ENCODE data around the gene SERINC1. TPM values are rescaled to one million over a fixed set of nuclear protein-coding genes. Genes with fewer than 3 reads are reported as not detected.
A peak's percentile ranks its signal among the peaks of the same experiment; 100 is the strongest.
"Not testable (repeated sequence)": the region's sequence is repeated elsewhere in the genome, so short reads cannot be mapped to it uniquely, and the experiment has no call there.

The SERINC1 gene
- 10 to 100 TPM; 61.0 to 63.1 TPM for total RNA-seq

DNA sequence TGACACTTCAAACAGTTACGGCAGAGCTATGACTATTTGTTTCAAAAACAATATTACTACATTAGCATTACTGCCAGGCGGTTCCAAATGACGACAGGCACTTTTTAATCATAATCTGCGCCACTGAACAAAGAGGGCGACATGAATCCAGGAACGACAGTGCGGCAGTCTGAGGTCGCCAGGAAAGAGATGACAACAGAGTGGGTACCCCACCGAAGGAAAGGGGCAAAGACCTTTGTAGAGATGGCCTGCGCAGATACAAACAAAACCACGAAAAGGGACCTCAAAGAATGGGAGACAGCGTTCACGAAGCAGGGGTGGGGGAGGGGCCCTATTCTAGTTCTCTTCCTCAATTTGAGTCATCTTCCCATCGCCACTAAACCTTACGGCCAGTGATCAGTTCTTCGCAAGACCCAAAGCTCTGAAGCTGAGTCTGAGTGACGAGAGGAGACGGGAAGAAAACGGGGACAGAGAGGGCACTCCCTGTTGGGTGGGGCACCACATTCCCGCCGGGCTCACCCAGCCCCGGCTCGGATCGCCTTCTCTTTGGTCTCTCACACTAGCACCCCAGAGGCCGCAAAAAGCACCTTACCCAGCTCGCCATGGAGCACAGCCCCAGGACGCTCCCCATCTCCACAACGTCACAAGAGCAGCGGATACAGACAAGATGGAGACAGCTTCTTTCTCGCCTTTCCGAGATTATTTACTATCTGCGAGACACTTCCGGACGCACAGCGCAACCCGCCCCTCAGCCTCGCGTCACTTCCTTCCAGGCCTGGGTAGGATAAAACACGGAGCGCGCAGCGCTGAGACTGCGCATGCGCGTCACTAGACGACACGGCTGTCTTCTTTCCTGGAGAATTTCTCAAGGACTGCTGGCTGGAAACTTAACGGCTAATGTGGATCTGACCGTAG lies at the start of gene SERINC1:
Gene SERINC1, minus strand, starts transcription at position 701 of the 915 bp plus-strand sequence. Its CDS starts 70 bp downstream, at position 631.
- peak within 1 kb of the TSS; percentile 92 for H3K4me3 Mint-ChIP-seq
- H3K36me3 Mint-ChIP-seq (ENCODE audit: low read depth): peaks cover 23% of the 10 kb centered on the region
- no peaks in the 10 kb centered on the region for H3K27me3 Mint-ChIP-seq
- ChIA-PET POLR2A (interaction anchor here (0.5 to 1.0 kb wide), 2 partner anchors 39 to 191 kb away, joined by 3 read pairs; no protein-coding TSS in a partner anchor), CTCF (interaction anchor here (1.6 to 2.3 kb wide), 4 partner anchors 27 to 368 kb away, joined by 3 to 10 read pairs (median 4); no protein-coding TSS in a partner anchor)
- H3K27ac Mint-ChIP-seq: peak within 1 kb of the TSS; percentile 99
- DNase-seq: peak; percentile 95
- no peaks in the 10 kb centered on the region for H3K9me3 Mint-ChIP-seq
- peaks cover 31% of the 10 kb centered on the region for H3K4me1 Mint-ChIP-seq

DNA sequence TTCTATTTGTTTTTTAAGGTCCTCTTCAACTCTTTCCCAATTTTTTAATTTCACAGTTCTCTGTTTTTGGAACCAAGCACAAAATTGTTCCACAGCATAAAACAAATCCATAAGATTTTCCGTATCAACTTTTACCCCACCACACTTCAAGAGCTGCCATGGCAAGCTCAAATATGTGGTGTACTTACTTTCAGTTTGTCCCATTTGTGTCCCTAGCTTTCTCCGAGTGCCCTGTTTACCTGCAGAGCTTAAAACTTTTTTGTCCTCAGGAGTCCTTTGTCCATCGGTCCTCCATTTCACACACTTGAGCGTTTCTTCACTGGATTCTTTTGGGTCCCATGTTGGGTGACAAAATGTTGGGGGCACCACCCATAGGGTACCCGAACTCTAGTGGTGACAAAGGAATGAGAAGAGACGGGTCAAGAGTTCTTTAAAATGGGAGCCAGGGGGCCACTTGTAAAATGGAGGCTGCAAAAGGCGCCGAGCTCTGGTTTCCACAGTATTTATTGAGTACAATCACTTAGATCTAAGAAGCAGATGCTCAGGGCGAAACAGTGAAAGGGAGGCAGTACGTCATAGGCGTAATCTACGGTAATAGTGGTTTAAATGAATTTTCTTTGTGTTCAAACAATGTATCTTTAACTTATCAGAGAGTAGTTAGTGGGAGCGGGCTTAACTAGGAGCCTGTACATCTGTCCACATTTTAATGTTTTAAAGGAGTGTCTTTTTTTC lies 39.8 kb upstream of the SERINC1 start:
- no peak overlapping the region for H3K4me3 Mint-ChIP-seq
- H3K9me3 Mint-ChIP-seq: peaks cover 11% of the 10 kb centered on the region
- DNase-seq: no peak
- peaks cover 2% of the 10 kb centered on the region for H3K36me3 Mint-ChIP-seq (ENCODE audit: low read depth)
- H3K27me3 Mint-ChIP-seq: no peaks in the 10 kb centered on the region
- no peaks in the 10 kb centered on the region for H3K4me1 Mint-ChIP-seq
- CTCF ChIA-PET: no interaction called here
- H3K27ac Mint-ChIP-seq: no peak overlapping the region
- POLR2A ChIA-PET: no interaction called here

DNA sequence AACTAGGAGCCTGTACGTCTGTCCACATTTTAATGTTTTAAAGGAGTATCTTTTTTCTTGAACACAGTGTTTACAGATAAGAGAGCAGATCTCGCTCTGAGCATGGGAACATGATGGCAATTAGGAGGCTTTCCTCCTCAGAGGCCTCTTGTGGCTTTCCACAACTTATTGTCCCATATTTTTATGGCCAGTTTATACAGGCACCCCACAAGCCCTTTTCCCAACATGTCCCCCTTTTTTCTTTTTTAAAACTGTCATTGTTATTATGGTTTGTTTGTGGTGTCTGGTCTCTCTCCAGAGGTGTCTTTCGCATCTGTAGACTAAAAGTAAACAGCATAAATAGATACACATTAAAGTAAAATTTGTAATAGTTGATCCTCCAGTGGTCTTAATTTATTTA lies 33.6 kb upstream of the SERINC1 start:
- H3K27ac Mint-ChIP-seq; H3K36me3 Mint-ChIP-seq (ENCODE audit: low read depth); DNase-seq; H3K27me3 Mint-ChIP-seq; POLR2A ChIA-PET; H3K4me1 Mint-ChIP-seq; CTCF ChIA-PET; H3K4me3 Mint-ChIP-seq: not testable (repeated sequence)
- peaks cover 34% of the 10 kb centered on the region for H3K9me3 Mint-ChIP-seq

DNA sequence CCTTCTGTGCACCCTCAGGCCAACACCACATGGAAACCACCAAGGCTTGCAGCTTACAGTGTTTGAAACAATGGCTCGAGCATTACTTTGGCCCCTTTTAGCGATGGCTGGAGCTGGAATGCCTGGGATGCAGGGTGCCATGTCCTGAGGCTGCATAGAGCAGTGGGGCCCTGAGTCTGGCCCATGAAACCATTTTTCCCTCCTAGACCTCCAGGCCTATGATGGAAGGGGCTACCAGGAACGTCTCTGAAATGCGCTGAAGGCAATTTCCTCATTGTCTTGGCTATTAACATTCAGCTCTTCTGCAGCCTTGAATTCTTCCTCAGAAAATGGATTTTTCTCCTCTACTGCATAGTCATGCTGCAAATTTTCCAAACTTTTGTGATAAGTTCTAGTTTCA lies 29.9 kb upstream of the SERINC1 start:
- Mint-ChIP-seq H3K9me3 (peaks cover 34% of the 10 kb centered on the region), H3K27ac (no peak overlapping the region), H3K36me3 (ENCODE audit: low read depth) (no peaks in the 10 kb centered on the region), H3K27me3 (peaks cover 15% of the 10 kb centered on the region), H3K4me3 (no peak overlapping the region), H3K4me1 (no peaks in the 10 kb centered on the region)
- ChIA-PET POLR2A (no interaction called here), CTCF (no interaction called here)
- DNase-seq: no peak

DNA sequence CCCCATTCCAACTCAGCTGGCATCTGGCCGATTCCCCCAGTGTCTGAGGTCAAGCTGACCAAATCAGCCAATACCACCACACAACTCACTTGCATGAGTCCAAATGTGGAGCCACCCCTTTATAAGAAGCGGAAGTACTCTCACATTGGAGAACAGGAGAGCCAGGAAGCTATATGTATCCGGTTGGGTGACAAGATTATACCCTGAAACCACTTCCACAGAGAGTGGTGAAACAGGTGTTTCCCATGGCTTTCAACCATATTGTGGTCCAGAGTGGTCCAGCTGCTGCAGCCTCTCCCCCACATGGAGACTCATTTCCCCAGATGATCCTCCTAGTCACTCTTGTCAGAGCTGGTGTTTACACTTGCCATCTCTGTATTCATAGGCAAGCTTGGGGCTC lies 24.0 kb upstream of the SERINC1 start:
- CTCF ChIA-PET: interaction anchor here (1.3 kb wide), 1 partner anchor 8 kb away, joined by 3 read pairs; no protein-coding TSS in a partner anchor
- Mint-ChIP-seq H3K27ac (peak overlapping the region; percentile 67), H3K27me3 (peaks cover 17% of the 10 kb centered on the region), H3K36me3 (ENCODE audit: low read depth) (peaks cover 9% of the 10 kb centered on the region), H3K4me1 (peaks cover 20% of the 10 kb centered on the region), H3K9me3 (peaks cover 25% of the 10 kb centered on the region), H3K4me3 (no peak overlapping the region)
- peak; percentile 12 for DNase-seq
- POLR2A ChIA-PET: no interaction called here

DNA sequence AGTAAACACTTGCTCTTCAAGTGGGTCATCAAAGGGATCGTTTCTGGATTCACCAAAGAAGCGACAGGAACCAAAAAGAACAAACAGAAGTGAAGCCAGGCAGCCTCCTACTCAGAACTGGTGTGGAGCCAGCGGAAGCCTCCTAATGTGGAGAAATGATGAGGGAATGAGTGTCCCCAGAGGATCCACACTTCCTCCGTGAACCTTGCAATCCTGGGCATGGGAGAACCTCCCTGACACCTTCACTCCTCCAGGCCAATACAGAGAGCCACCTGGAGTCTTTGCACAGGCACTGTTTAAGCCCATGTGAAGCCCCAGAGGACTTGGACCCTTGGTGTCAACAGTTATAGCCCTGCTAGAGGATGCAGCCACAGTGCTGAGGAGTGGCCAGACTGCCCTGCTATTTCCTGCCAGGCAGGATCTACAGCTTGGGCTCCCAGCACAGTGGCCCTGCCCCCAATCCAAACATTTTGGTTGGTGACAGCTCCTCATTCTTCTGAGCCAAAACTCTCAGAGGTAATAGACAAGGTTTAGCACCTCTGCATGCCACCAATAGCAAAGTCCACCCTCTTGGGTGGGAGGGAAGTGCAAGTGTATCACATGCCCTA lies 23.2 kb upstream of the SERINC1 start:
- Mint-ChIP-seq H3K36me3 (ENCODE audit: low read depth) (peaks cover 9% of the 10 kb centered on the region), H3K27ac (peak overlapping the region; percentile 4), H3K4me3 (no peak overlapping the region), H3K9me3 (peaks cover 23% of the 10 kb centered on the region), H3K4me1 (peaks cover 20% of the 10 kb centered on the region), H3K27me3 (peaks cover 17% of the 10 kb centered on the region)
- POLR2A ChIA-PET: no interaction called here
- DNase-seq: no peak
- CTCF ChIA-PET: no interaction called here

DNA sequence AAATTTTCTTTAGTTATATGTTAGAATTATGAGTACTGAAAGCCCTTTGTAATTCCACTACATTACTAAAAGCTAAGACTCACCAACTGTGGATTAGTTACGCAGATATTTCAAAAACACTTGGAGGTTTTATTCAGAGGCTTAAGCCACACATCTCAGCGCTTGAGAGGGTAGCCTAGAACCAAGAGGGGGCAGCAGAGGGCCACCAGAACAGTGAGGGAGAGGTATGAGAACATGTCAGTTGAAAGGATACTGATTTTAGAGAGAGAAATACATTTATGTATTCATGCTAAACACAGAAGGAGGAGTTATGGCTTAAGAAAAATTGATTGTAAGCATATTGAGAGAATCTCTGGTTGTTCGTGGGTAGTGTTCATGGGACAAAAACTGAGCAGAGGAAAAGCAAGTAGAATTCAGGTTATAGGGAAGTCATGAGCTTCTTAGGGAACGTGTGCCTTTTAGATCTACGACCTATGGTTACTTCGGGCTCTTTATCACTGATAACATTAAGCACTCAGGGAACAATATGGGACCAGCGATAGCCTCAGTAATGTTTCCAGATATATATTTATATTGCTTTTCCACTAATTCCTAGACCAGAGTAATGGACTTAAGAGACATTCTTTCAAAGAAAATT lies 20.4 kb upstream of the SERINC1 start:
- H3K27ac Mint-ChIP-seq: no peak overlapping the region
- no peak overlapping the region for H3K4me3 Mint-ChIP-seq
- peak; percentile 79 for DNase-seq
- ChIA-PET CTCF (interaction anchor here (0.9 to 2.6 kb wide), 7 partner anchors 9 to 72 kb away, joined by 3 to 20 read pairs (median 4); no protein-coding TSS in a partner anchor), POLR2A (interaction anchor here (0.6 kb wide), 1 partner anchor 42 kb away, joined by 3 read pairs; no protein-coding TSS in a partner anchor)
- peaks cover 14% of the 10 kb centered on the region for H3K9me3 Mint-ChIP-seq
- peaks cover 5% of the 10 kb centered on the region for H3K27me3 Mint-ChIP-seq
- peaks cover 20% of the 10 kb centered on the region for H3K4me1 Mint-ChIP-seq
- H3K36me3 Mint-ChIP-seq (ENCODE audit: low read depth): peaks cover 11% of the 10 kb centered on the region

DNA sequence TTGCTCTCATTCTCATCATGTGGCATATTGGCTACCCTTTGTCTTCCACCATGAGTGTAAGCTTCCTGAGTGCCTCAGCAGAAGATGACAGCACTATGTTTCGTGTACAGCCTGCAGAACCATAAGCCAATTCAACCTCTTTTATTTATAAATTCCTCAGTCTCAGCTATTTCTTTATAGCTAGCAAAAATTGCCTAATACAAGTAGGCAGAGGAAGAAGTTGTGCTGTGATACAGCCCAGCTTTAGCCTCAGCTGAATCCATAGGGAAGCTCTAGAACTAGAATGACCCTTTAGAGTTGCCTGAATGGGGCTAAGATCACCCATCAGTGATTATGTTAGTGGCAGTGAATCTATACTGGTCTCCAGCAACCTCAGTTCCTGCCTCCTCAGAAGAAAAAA lies 19.0 kb upstream of the SERINC1 start:
- ChIA-PET POLR2A (no interaction called here), CTCF (interaction anchor here (0.8 to 2.6 kb wide), 2 partner anchors 41 to 429 kb away, joined by 3 to 20 read pairs; no protein-coding TSS in a partner anchor)
- no peak for DNase-seq
- Mint-ChIP-seq H3K4me3 (no peak overlapping the region), H3K9me3 (peaks cover 6% of the 10 kb centered on the region), H3K27ac (no peak overlapping the region), H3K36me3 (ENCODE audit: low read depth) (peaks cover 9% of the 10 kb centered on the region), H3K4me1 (peaks cover 16% of the 10 kb centered on the region), H3K27me3 (peaks cover 2% of the 10 kb centered on the region)

DNA sequence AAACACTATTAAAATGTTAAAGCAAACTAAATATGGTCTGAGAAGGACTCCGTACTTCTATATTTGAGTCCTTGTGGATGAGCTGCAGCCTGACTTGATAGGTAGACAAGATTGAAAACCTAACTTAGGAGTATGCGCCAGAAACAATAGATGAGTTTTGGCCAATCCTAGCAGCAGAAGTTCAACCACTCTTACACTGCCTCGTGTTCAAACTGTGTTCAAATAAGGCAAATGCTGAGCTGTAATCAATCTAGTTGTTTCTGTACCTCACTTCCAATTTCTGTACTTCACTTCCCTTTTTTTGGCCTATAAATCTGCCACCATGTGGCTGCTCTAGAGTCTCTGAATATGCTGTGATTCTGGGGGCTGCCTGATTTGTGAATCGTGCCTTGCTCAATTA lies 13.2 kb upstream of the SERINC1 start:
- no peak for DNase-seq
- ChIA-PET POLR2A (no interaction called here), CTCF (no interaction called here)
- Mint-ChIP-seq H3K27me3 (no peaks in the 10 kb centered on the region), H3K36me3 (ENCODE audit: low read depth) (peaks cover 2% of the 10 kb centered on the region), H3K9me3 (no peaks in the 10 kb centered on the region), H3K4me3 (no peak overlapping the region), H3K4me1 (no peaks in the 10 kb centered on the region), H3K27ac (no peak overlapping the region)

DNA sequence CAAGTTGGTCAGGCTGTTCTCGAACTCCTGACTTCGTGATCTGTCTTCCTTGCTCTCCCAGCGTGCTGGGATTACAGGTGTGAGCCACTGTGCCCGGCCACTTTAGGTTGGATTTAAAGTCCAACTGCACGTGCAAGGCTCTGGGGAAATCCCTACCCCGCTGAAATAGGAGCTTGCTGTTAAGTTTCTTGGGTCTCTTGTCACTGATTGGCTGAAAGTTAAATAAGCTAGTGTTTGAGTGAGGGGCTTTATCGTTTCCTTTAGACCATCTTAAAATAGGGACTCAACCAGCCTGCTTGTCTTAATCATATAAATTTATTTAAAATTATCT lies 11.1 kb upstream of the SERINC1 start:
- H3K36me3 Mint-ChIP-seq (ENCODE audit: low read depth): no peaks in the 10 kb centered on the region

DNA sequence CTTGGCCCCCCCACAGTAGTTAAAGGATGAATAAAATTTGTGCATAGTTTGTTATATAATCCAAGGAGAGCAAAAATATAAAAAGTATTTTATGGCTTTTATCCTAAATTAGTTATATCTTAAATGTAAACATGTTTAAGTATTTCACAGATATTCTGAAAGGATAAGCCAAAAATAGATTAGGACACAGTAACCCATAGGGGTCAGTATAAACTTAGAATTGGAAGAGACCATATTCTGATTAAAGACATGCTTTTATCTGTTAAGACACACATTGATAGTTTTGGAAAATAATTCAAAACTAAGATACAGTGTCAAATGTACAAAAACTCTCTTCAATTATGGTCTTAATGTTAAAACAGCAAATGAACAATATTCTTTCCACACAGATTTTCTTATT lies 4.5 kb upstream of the SERINC1 start:
- no peak overlapping the region for H3K27ac Mint-ChIP-seq
- peaks cover 1% of the 10 kb centered on the region for H3K4me1 Mint-ChIP-seq
- ChIA-PET POLR2A (no interaction called here), CTCF (interaction anchor here (1.4 kb wide), 1 partner anchor 16 kb away, joined by 3 read pairs; no protein-coding TSS in a partner anchor)
- no peak overlapping the region for H3K4me3 Mint-ChIP-seq
- H3K36me3 Mint-ChIP-seq (ENCODE audit: low read depth): no peaks in the 10 kb centered on the region
- no peaks in the 10 kb centered on the region for H3K27me3 Mint-ChIP-seq
- H3K9me3 Mint-ChIP-seq: no peaks in the 10 kb centered on the region
- no peak for DNase-seq

More for the DNA sequence above, 11.1 kb upstream of the SERINC1 start:
- Mint-ChIP-seq H3K4me1 (no peaks in the 10 kb centered on the region), H3K9me3 (no peaks in the 10 kb centered on the region), H3K27me3 (no peaks in the 10 kb centered on the region), H3K27ac (no peak overlapping the region), H3K4me3 (peak overlapping the region; percentile 51)
- ChIA-PET CTCF (interaction anchor here (1.9 kb wide), 1 partner anchor 9 kb away, joined by 5 read pairs; no protein-coding TSS in a partner anchor), POLR2A (interaction anchor here (0.6 kb wide), 1 partner anchor 166 kb away, joined by 3 read pairs; no protein-coding TSS in a partner anchor)
- no peak for DNase-seq

DNA sequence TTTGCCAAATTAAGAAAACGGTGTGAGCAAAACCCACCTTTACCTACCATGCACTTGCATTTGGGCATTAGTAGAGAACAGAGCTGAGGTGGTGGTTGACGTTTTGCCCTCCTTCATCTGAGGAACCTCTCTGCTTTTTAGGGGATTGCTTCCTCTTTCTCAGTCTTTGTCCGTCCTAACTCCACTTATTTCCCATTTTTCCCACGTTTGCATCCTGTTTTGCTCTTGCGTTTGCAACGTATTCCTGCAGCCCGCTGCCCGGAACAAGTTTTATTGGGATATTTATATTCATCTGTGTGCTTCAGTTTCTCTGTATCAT lies 374 bp upstream of the SERINC1 start:
- peaks cover 18% of the 10 kb centered on the region for H3K36me3 Mint-ChIP-seq (ENCODE audit: low read depth)
- POLR2A ChIA-PET: no interaction called here
- H3K9me3 Mint-ChIP-seq: no peaks in the 10 kb centered on the region
- CTCF ChIA-PET: interaction anchor here (1.6 to 2.3 kb wide), 4 partner anchors 27 to 367 kb away, joined by 3 to 10 read pairs (median 4); no protein-coding TSS in a partner anchor
- peaks cover 27% of the 10 kb centered on the region for H3K4me1 Mint-ChIP-seq
- no peak for DNase-seq
- H3K27me3 Mint-ChIP-seq: no peaks in the 10 kb centered on the region
- peak overlapping the region; percentile 92 for H3K4me3 Mint-ChIP-seq
- peak overlapping the region; percentile 99 for H3K27ac Mint-ChIP-seq

Data from activated CD4-positive, alpha-beta T cell treated with anti-CD3 and anti-CD28 coated beads, Interleukin-2, amount 10 ng/mL, durations not matched to agents 7 days and 5 days (primary cell).